ACHN (cell line): ENCODE results near the gene SDHA.
"Not testable (repeated sequence)": the region's sequence is repeated elsewhere in the genome, so short reads cannot be mapped to it uniquely, and the experiment has no call there.

ENCODE experiments used
- DNase-seq: peaks from one replicate; pipeline ENCODE4 v3.0.0-alpha.2; 2015
- in situ Hi-C: cut with HindIII; loops from 2 replicates; pipeline ENCODE4 v1.10.0; 2017; ENCODE audit warnings: low sequenced_read_pairs, low pct_ligation_motif_present, low pct_unique_long_range_greater_than_20kb

SDHA gene

GRCh38 chr5:208449-209114, 9.5 kb upstream of the SDHA start:
- DNase-seq: no peak
- in situ Hi-C loops: no loop called here

GRCh38 chr5:213803-214395, 4.2 kb upstream of the SDHA start:
- no peak for DNase-seq
- in situ Hi-C loops: no loop called here

- in situ Hi-C loops: not testable (repeated sequence)
- peak; percentile 11 for DNase-seq
Observed at GRCh38 chr5:215256-215655, 2.9 kb upstream of the SDHA start.

DNA sequence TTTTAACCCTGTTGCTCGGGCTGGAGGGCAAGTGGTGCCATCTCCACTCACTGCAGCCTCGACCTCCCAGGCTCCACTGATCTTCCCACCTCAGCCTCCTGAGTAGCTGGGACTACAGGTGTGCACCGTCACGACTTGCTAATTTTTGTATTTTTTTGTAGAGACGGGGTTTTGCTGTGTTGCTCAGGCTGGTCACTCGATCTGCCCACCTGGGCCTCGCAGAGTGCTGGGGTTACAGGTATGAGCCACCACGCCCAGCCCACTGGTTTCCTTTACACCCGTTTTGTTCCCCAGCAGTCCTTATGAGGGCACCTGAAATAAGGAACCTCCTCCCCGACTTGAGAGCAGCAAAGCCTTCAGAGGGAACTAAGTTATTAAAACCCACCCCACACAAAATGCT, 2.0 kb upstream of the SDHA start:
- in situ Hi-C loops, DNase-seq: not testable (repeated sequence)

DNA sequence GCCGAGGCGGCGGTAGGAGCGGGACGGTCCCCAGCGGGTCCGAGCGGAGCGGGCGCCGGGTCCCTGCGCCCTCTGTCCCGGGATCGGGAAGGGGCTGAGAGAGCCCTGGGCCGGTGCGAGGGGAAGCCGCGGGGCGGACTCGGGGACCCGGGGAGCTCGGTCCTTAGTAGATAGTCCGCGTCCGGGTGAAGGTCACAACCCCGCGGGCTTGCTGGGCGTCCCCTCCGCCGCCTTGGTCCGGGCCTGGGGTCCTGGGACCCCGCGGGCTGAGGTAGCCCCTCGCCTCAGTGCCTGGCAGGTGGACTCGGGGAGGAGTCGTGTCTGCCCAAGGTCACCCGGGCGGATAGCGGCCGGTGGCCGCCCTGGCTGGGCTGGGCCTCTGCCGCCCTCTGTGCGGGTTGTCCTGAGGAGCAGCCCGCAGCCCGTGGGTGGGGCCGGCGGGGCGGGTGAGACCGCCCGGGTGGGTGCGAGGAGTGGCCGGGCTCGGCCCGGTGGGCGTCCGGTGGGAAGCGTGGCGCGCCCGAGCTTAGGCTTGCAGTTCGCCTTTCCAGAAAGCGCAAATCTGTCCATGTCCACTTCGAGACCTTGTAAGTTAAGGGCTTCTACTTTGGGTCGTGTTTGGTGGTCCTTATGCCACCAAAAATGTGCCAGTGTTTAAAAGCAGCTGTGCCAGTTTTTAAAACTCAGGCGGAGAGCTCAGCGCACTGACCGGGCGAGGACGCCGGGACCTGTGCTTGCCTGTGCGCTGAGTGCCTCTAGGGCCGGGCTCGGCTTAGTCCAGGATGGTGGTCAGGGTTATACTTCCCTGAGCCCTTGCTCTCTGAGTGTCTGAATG, 554 bp downstream of the SDHA start:
- DNase-seq: peak; percentile 37
- in situ Hi-C loops: no loop called here

DNA sequence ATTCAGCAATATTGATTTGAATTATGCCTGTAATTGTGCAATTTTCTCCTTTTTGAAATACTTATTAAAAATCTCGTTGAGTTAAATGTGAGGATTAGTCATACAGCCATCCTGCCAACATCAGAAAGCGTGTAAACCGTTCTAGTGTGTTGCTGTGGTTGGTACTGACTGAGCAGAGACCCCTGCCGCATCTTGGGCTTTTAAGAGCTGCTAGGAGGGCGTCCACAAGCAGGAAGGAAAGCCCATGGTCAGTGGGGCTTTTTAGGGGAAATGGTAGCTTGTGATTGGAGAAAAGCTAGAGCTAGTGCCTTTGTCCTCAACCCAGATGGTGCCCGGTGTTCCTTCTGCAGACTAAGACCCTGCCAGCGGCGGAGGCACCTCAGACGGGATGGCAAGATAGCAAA, 1.3 kb downstream of the SDHA start:
- DNase-seq: peak; percentile 41
- in situ Hi-C loops: no loop called here

GRCh38 chr5:219991-220390, 1.9 kb downstream of the SDHA start:
- in situ Hi-C loops: no loop called here
- DNase-seq: peak; percentile 23

DNA sequence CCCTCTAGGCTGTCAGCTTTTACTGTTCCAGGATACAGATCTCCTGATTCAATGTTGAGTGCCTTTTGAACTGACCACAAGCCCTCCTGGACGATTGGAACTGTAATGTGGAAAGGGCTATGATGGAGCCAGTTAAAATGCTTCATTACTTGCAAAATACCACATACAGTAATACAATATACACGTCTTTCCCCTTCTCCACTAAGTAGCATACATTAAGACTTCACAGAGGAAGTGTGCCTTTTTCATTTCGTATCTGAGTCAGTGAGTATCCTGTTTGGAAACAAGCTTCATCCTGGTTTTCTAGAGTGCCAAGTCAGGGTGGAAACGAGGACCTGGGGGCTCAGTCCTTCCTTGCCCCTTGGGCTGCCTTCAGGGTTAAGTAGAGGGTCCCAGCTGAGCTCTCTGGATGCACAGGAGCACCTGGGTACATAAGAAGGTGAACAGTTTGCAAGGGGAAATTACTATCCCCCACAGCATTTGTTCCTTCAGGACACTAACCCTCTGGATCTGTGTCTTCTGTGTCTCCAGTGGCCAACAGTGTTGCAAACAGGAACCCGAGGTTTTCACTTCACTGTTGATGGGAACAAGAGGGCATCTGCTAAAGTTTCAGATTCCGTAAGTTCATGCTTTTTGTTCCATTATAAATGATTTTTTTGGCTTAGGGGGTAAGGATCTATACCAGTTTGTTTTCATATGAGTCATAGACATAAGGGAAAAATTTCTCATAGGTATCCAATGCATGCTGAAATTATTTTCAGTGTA, 5.0 kb downstream of the SDHA start:
- in situ Hi-C loops, DNase-seq: not testable (repeated sequence)

GRCh38 chr5:223791-224190, 5.7 kb downstream of the SDHA start:
- in situ Hi-C loops: no loop called here
- no peak for DNase-seq

GRCh38 chr5:225334-225733, 7.2 kb downstream of the SDHA start:
- in situ Hi-C loops: no loop called here
- no peak for DNase-seq

DNA sequence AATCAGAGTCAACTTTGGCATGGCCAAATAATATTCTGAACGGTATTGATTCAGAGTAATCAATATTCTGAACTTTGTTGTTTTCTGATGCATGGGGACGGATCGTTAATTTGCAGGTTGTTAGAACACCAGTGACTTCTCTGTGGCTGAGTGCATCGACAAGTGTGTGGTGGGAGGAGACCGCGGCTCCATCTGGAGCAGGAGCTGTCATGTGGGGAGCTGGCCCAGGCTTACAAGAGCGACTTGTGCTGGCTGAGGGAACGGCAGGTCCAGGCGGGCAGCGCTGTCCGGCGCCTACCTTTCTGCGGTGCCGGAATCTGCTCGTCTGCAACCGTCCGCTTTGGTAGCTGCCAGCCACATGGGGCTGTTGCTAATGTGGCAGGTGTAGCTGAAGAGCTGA, 9.3 kb downstream of the SDHA start:
- in situ Hi-C loops, DNase-seq: not testable (repeated sequence)

- in situ Hi-C loops: no loop called here
Observed at GRCh38 chr5:228886-229285, 10.8 kb downstream of the SDHA start.

GRCh38 chr5:230711-231110, 12.6 kb downstream of the SDHA start:
- DNase-seq: no peak
- in situ Hi-C loops: no loop called here

More at GRCh38 chr5:228886-229285, 10.8 kb downstream of the SDHA start:
- DNase-seq: no peak

- in situ Hi-C loops: no loop called here
- no peak for DNase-seq
Observed at GRCh38 chr5:231661-232060, 13.5 kb downstream of the SDHA start.

DNA sequence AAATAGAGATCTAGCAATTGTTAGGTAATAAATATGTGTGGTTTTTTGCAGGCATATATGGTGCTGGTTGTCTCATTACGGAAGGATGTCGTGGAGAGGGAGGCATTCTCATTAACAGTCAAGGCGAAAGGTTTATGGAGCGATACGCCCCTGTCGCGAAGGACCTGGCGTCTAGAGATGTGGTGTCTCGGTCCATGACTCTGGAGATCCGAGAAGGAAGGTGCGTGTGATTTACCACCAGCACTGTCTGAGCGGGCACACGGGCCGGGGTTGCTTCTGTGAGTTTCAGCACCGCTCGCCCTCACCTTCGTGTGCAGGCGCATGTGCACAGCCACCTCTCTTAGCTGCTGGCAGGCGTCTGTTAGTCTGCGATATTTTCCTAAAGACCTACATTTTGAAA, 15.3 kb downstream of the SDHA start:
- in situ Hi-C loops, DNase-seq: not testable (repeated sequence)

GRCh38 chr5:234450-234849, 16.3 kb downstream of the SDHA start:
- in situ Hi-C loops: no loop called here

GRCh38 chr5:235527-235926, 17.4 kb downstream of the SDHA start:
- in situ Hi-C loops, DNase-seq: not testable (repeated sequence)

More at GRCh38 chr5:234450-234849, 16.3 kb downstream of the SDHA start:
- DNase-seq: no peak

GRCh38 chr5:237931-238330, 19.8 kb downstream of the SDHA start:
- DNase-seq, in situ Hi-C loops: not testable (repeated sequence)

DNA sequence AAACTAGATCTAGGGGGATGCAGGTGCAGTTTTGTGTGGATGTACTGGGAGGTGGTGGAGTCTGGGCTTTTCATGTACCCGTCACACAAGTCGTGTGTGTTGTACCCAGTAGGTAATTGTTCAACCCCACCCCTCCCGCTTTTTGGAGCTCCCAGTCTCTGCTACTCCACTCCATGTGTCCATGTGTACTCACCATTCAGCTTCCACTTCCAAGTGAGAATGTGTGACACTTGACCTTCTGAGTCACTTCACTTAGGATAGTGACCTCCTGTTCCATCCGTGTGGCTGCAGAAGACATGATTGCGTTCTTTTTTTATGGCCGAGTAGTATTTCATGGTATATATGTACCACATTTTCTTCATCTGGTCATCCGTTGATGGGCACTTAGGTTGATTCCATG, 22.4 kb downstream of the SDHA start:
- in situ Hi-C loops, DNase-seq: not testable (repeated sequence)
